WTC11 (cell line): Measurements from ENCODE around the gene ADGRF1. TPM values are rescaled to one million over a fixed set of nuclear protein-coding genes. Genes with fewer than 3 reads are reported as not detected.

Source experiments
- ATAC-seq: fragments of 200-7000 bp; cut with Tn5 transposase; 2 replicates; pipeline ENCODE4 v1.10.0; 2021; ENCODE audit warnings: mild to moderate bottlenecking, moderate library complexity
- CTCF ChIA-PET: fragments of 300-600 bp; sonication (Branson Sonifier 250); formaldehyde crosslinking; loops from one replicate; lab custom pipeline; 2021; ENCODE audit warnings: antibody characterized with exemption; lab: Charles Lee
- POLR2A ChIA-PET: fragments of 350-600 bp; sonication (Branson Sonifier 250); formaldehyde crosslinking; loops from one replicate; lab custom pipeline; 2021; ENCODE audit warnings: antibody characterized with exemption; lab: Charles Lee
- DNase-seq: peaks from one replicate; pipeline ENCODE4 v3.0.0; 2021; ENCODE audit warnings: low spot score
- H3K27ac Mint-ChIP-seq: 2 replicates; pipeline ENCODE4 v1.8.0; 2021; ENCODE audit warnings: mixed read lengths
- H3K27me3 Mint-ChIP-seq: 2 replicates; pipeline ENCODE4 v1.8.0; 2021; ENCODE audit warnings: low read depth, mild to moderate bottlenecking, moderate library complexity, mixed read lengths
- H3K36me3 Mint-ChIP-seq: 2 replicates; pipeline ENCODE4 v1.8.0; 2021; ENCODE audit warnings: mixed read lengths
- H3K4me1 Mint-ChIP-seq: 2 replicates; pipeline ENCODE4 v1.8.0; 2022; ENCODE audit warnings: mixed read lengths
- H3K4me3 Mint-ChIP-seq: 2 replicates; pipeline ENCODE4 v1.8.0; 2021; ENCODE audit warnings: mild to moderate bottlenecking, moderate library complexity, mixed read lengths
- H3K9me3 Mint-ChIP-seq: 2 replicates; pipeline ENCODE4 v1.8.0; 2021; ENCODE audit warnings: mixed read lengths
- ARID4B ChIP-seq: sonication (generic); formaldehyde crosslinking; IDR thresholded peaks from 2 replicates; pipeline ENCODE4 v1.8.0; 2023; ENCODE audit warnings: missing genetic modification reagents, mild to moderate bottlenecking, borderline replicate concordance
- ATF6 ChIP-seq: sonication (generic); formaldehyde crosslinking; IDR thresholded peaks from 2 replicates; pipeline ENCODE4 v1.8.1; 2023; ENCODE audit warnings: mild to moderate bottlenecking, missing genetic modification reagents
- E2F1 ChIP-seq: sonication (generic); formaldehyde crosslinking; IDR thresholded peaks from 2 replicates; pipeline ENCODE4 v1.8.0; 2022; ENCODE audit warnings: mild to moderate bottlenecking, missing genetic modification reagents
- FOXJ3 ChIP-seq: sonication (generic); formaldehyde crosslinking; IDR thresholded peaks from 2 replicates; pipeline ENCODE4 v1.9.0; 2021; ENCODE audit warnings: missing genetic modification reagents, mild to moderate bottlenecking, borderline replicate concordance
- GABPB1 ChIP-seq: sonication (generic); formaldehyde crosslinking; IDR thresholded peaks from 2 replicates; pipeline ENCODE4 v1.8.1; 2023; ENCODE audit warnings: mild to moderate bottlenecking, missing genetic modification reagents
- IRF1 ChIP-seq: sonication (generic); formaldehyde crosslinking; IDR thresholded peaks from 2 replicates; pipeline ENCODE4 v1.8.0; 2023; ENCODE audit warnings: missing genetic modification reagents
- IRF2 ChIP-seq: sonication (generic); formaldehyde crosslinking; IDR thresholded peaks from 2 replicates; pipeline ENCODE4 v1.8.0; 2022; ENCODE audit warnings: low read depth, missing genetic modification reagents, borderline replicate concordance
- NR3C1 ChIP-seq: sonication (generic); formaldehyde crosslinking; conservative IDR thresholded peaks from 2 replicates; pipeline ENCODE4 v1.8.1; 2023; ENCODE audit warnings: low read depth, mild to moderate bottlenecking, missing genetic modification reagents
- OVOL2 ChIP-seq: fragments of 250-450 bp; sonication (Bioruptor Pico); IDR thresholded peaks from 2 replicates; pipeline ENCODE4 v1.9.0; 2021; ENCODE audit warnings: mild to moderate bottlenecking, borderline replicate concordance
- TP53 ChIP-seq: sonication (generic); formaldehyde crosslinking; IDR thresholded peaks from 2 replicates; pipeline ENCODE4 v1.8.1; 2023; ENCODE audit warnings: mild to moderate bottlenecking, missing genetic modification reagents
- ZMAT4 ChIP-seq: fragments of 250-450 bp; sonication (Bioruptor Pico); IDR thresholded peaks from 2 replicates; pipeline ENCODE4 v1.9.0; 2021; ENCODE audit warnings: mild to moderate bottlenecking
- ZNF232 ChIP-seq: sonication (generic); formaldehyde crosslinking; IDR thresholded peaks from 2 replicates; pipeline ENCODE4 v1.8.0; 2022; ENCODE audit warnings: mild to moderate bottlenecking, missing genetic modification reagents
- ZNF512 ChIP-seq: sonication (generic); formaldehyde crosslinking; IDR thresholded peaks from 2 replicates; pipeline ENCODE4 v1.8.1; 2022; ENCODE audit warnings: missing genetic modification reagents, borderline replicate concordance
- total RNA-seq: library from RNA; stranded (reverse); gene quantifications from 3 replicates; pipeline ENCODE4 v1.2.3, GENCODE V29; 2021
- TF ChIP-seq, protein P1 (sequence below): sonication (generic); formaldehyde crosslinking; IDR thresholded peaks from 2 replicates; pipeline ENCODE4 v1.8.0; 2022; ENCODE audit warnings: mild to moderate bottlenecking, missing genetic modification reagents
- TF ChIP-seq, protein P2 (sequence below): fragments of 250-450 bp; sonication (Bioruptor Pico); IDR thresholded peaks from 2 replicates; pipeline ENCODE4 v2.1.2; 2022; ENCODE audit warnings: mild to moderate bottlenecking, moderate library complexity

The ADGRF1 gene
- total RNA-seq, 1 experiment from 2014 or later = 0.26 TPM

DNA sequence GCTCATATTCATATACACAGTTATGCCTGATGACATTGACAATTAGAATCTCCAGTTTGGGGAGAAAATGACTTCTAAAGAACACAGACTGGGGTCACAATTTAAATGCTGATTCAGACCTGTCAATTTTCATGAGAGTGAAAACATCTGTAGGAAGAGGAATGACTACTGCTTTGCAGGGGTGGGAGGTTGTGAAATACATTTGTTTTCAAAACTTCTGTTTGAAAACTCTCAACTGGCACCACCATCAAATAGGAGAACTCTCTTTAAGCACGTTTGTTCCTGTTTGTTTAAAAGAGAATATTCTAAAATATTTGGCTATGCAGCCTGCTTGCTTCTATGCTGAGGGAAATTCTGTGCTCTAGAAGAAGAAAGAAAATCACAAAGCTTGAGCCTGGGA lies 69.6 kb downstream of the ADGRF1 start (continued):
- TF ChIP-seq ARID4B (CRISPR knock-in tag) = no peak
- TF ChIP-seq, protein P1, sequence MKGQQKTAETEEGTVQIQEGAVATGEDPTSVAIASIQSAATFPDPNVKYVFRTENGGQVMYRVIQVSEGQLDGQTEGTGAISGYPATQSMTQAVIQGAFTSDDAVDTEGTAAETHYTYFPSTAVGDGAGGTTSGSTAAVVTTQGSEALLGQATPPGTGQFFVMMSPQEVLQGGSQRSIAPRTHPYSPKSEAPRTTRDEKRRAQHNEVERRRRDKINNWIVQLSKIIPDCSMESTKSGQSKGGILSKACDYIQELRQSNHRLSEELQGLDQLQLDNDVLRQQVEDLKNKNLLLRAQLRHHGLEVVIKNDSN = no peak

- DNase-seq (no peak), ATAC-seq (no peak)
- Mint-ChIP-seq H3K4me1 (peaks cover 6% of the 10 kb centered on the region), H3K4me3 (no peak overlapping the region), H3K36me3 (no peaks in the 10 kb centered on the region), H3K27ac (no peak overlapping the region), H3K9me3 (no peaks in the 10 kb centered on the region), H3K27me3 (no peaks in the 10 kb centered on the region)
- POLR2A ChIA-PET = no interaction called here
- no peak for TF ChIP-seq OVOL2
- TF ChIP-seq IRF1 (CRISPR knock-in tag) = no peak
- TF ChIP-seq GABPB1 (CRISPR knock-in tag) = no peak
- TF ChIP-seq E2F1 (CRISPR knock-in tag) = no peak
- TF ChIP-seq, protein P2, sequence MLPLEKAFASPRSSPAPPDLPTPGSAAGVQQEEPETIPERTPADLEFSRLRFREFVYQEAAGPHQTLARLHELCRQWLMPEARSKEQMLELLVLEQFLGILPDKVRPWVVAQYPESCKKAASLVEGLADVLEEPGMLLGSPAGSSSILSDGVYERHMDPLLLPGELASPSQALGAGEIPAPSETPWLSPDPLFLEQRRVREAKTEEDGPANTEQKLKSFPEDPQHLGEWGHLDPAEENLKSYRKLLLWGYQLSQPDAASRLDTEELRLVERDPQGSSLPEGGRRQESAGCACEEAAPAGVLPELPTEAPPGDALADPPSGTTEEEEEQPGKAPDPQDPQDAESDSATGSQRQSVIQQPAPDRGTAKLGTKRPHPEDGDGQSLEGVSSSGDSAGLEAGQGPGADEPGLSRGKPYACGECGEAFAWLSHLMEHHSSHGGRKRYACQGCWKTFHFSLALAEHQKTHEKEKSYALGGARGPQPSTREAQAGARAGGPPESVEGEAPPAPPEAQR (CRISPR knock-in tag) = no peak
- CTCF ChIA-PET = no interaction called here
Observed at GRCh38 chr6:46969206-46969605, 72.9 kb downstream of the ADGRF1 start.

DNA sequence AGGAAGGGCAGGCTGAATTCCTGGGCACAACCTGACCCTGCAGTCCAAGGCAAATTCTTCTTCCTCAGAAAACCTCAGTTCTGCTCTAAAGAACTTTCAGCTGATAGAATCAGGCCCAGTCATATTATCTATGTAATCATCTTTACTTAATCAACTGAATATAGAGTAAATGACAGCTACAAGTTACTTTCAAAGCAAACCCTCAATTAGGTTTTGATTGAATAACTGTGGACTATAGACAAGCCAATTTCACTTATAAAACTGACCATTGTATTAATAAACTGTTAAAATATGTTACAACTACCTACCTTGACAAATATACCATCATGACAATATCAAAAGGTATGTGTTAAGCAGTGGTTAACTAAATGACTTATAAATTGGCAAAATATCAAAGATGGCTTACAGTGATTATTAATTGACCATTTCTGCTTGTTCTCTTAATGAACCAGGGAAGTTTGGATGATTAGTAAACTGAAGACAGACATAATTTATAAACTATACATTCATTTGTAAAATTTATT lies 74.2 kb downstream of the ADGRF1 start:
- ChIA-PET POLR2A (no interaction called here), CTCF (no interaction called here)
- H3K27ac Mint-ChIP-seq = no peak overlapping the region
- no peaks in the 10 kb centered on the region for H3K27me3 Mint-ChIP-seq
- no peak for DNase-seq
- no peaks in the 10 kb centered on the region for H3K36me3 Mint-ChIP-seq
- no peak for ATAC-seq
- peaks cover 6% of the 10 kb centered on the region for H3K4me1 Mint-ChIP-seq
- no peaks in the 10 kb centered on the region for H3K9me3 Mint-ChIP-seq
- H3K4me3 Mint-ChIP-seq = no peak overlapping the region
- TF ChIP-seq ZMAT4 (CRISPR knock-in tag) = no peak
- no peak for TF ChIP-seq TP53 (CRISPR knock-in tag)
- no peak for TF ChIP-seq IRF2 (CRISPR knock-in tag)
- TF ChIP-seq ATF6 (CRISPR knock-in tag) = no peak
- TF ChIP-seq NR3C1 (CRISPR knock-in tag) = no peak
- TF ChIP-seq ZNF232 (CRISPR knock-in tag) = no peak
- no peak for TF ChIP-seq ZNF512 (CRISPR knock-in tag)
- TF ChIP-seq E2F1 (CRISPR knock-in tag) = no peak
- no peak for TF ChIP-seq FOXJ3 (CRISPR knock-in tag)
